GM20000 (cell line): ENCODE measurements around the gene PRUNE2.

Experiments used
- DNase-seq: peaks from one replicate; pipeline ENCODE4 v3.0.0; 2012; ENCODE audit warnings: low spot score
- TF ChIP-seq, protein P1 (sequence below): IDR thresholded peaks from 2 replicates; pipeline ENCODE4 v1.5.1; 2012; ENCODE audit warnings: mild to moderate bottlenecking, control low read depth; ENCODE audit errors: extremely low read depth, missing control alignments

The PRUNE2 gene

DNA sequence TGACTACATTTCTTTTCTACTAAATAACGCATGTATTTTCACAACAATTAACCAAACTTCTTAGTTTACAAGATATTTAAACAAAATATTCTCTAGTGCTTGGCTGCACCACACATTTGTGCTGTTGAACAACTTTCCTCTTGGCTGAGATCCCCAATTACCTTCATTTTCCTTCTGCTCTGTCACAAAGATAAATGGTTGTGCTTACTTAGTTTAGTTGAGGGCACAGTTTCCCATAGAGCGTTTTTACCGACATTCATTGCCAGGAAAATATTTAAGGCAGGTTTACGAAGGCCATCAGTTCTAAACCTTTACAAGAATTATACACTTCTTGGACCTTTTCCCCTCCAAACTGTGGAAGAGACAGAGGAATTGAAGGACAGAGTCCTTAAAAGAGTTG, 60.7 kb downstream of the PRUNE2 start:
- TF ChIP-seq, protein P1, sequence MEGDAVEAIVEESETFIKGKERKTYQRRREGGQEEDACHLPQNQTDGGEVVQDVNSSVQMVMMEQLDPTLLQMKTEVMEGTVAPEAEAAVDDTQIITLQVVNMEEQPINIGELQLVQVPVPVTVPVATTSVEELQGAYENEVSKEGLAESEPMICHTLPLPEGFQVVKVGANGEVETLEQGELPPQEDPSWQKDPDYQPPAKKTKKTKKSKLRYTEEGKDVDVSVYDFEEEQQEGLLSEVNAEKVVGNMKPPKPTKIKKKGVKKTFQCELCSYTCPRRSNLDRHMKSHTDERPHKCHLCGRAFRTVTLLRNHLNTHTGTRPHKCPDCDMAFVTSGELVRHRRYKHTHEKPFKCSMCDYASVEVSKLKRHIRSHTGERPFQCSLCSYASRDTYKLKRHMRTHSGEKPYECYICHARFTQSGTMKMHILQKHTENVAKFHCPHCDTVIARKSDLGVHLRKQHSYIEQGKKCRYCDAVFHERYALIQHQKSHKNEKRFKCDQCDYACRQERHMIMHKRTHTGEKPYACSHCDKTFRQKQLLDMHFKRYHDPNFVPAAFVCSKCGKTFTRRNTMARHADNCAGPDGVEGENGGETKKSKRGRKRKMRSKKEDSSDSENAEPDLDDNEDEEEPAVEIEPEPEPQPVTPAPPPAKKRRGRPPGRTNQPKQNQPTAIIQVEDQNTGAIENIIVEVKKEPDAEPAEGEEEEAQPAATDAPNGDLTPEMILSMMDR = no peak
- no peak for DNase-seq

GRCh38 chr9:76835571-76836283, 70.2 kb downstream of the PRUNE2 start:
- no peak for DNase-seq
- TF ChIP-seq, protein P1 = no peak

GRCh38 chr9:76828447-76828846, 77.5 kb downstream of the PRUNE2 start:
- no peak for DNase-seq
- TF ChIP-seq, protein P1 = no peak

- TF ChIP-seq, protein P1 = no peak
- no peak for DNase-seq
Observed at GRCh38 chr9:76827296-76828080, 78.4 kb downstream of the PRUNE2 start.

DNA sequence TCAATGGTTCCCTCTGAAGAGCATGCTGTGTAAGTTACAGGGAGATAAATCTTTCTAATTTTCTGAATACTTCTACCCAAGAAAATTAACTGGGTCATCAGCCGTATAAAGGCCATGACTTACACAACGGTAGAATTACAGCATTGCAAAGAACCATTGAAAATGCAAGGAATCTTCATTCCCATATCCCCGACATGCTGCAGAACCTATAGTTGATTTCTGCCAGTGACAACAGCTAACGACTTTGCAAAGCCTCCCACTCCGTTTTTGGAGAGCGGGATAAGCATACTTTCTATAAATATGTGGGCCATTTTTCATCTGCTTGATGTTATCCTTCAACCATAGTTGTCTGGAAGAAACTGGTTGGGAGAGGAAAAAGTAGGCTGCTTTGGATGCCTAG, 85.5 kb downstream of the PRUNE2 start:
- TF ChIP-seq, protein P1 = no peak
- no peak for DNase-seq

- TF ChIP-seq, protein P1 = no peak
- no peak for DNase-seq
Observed at GRCh38 chr9:76818271-76818670, 87.6 kb downstream of the PRUNE2 start.

DNA sequence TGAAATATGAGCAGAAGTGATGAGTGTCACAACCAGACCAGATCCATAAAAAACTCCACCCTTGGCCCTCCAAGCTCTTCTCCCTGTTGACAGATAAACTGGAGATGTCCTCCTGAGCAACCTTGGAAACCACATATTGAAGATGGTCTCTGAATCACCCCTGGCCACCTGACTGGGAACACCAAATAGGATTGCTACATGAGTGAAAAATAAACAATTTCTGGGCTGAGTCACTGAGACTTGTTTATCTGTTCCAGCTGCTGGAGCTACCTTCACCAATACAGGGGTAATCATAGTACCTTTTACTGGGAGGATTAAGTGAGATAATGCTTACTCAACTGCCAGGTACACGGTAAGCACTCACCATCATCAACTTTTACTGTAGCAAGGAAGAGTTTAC, 88.4 kb downstream of the PRUNE2 start:
- TF ChIP-seq, protein P1 = no peak
- no peak for DNase-seq
